Endothelial cell of umbilical vein (primary cell): ENCODE results near the gene ZFYVE9. TPM values are rescaled to one million over a fixed set of nuclear protein-coding genes. Genes with fewer than 3 reads are reported as not detected.

Experiments
- BruUV-seq: library from RNA; stranded (reverse); fragments of 400-500 nt; replicated peaks from 2 replicates; lab custom pipeline; 2021; lab: Mats Ljungman, UMichigan
- CTCF ChIA-PET: fragments of 300-600, 350-600 bp; sonication (Branson Sonifier 250); formaldehyde crosslinking; loops from one replicate; lab custom pipeline; 2021; ENCODE audit warnings: antibody characterized with exemption, inconsistent platforms; lab: Charles Lee
- POLR2A ChIA-PET: fragments of 300-600, 350-600 bp; sonication (Branson Sonifier 250); formaldehyde crosslinking; loops from one replicate; lab custom pipeline; 2021; ENCODE audit warnings: antibody characterized with exemption, inconsistent platforms; lab: Charles Lee
- DNase-seq: peaks from one replicate; pipeline ENCODE4 v3.0.0-alpha.2; 2011; ENCODE audit warnings: low read depth, low spot score
- FAIRE-seq: peaks from 2 replicates; lab custom pipeline; 2011; peaks lifted over from hg19 to GRCh38; lab: Jason Lieb, UNC
- H2AFZ ChIP-seq: 2 replicates; pipeline ENCODE4 v1.6.0; 2012; ENCODE audit warnings: low read depth, low read length, control low read depth, inconsistent platforms
- H3K27ac ChIP-seq: 2 replicates; pipeline ENCODE4 v1.5.1; 2011; ENCODE audit warnings: low read depth, mild to moderate bottlenecking, control low read depth, low read length, moderate library complexity; ENCODE audit not compliant: insufficient read depth
- H3K27me3 ChIP-seq, 2 experiments: 2 replicates each; pipeline versions ENCODE4 v1.6.0 to v1.6.1; 2011; ENCODE audit warnings: low read length in 2 of 2, mixed read lengths in 1 of 2; ENCODE audit not compliant: control insufficient read depth in 2 of 2, insufficient read depth in 2 of 2
- H3K36me3 ChIP-seq, 2 experiments: 2 replicates in 1 of 2; 3 replicates in 1 of 2; pipeline ENCODE4 v1.5.1; 2011; ENCODE audit warnings: low read length in 2 of 2, mild to moderate bottlenecking in 1 of 2, moderate library complexity in 1 of 2; ENCODE audit not compliant: control insufficient read depth in 2 of 2, insufficient read depth in 2 of 2; ENCODE audit errors: extremely low read depth in 1 of 2
- H3K4me1 ChIP-seq: 3 replicates; pipeline ENCODE4 v1.5.1; 2011; ENCODE audit warnings: mild to moderate bottlenecking, low read length; ENCODE audit not compliant: control insufficient read depth, insufficient read depth; ENCODE audit errors: extremely low read depth
- H3K4me2 ChIP-seq: 2 replicates; pipeline ENCODE4 v1.6.1; 2011; ENCODE audit warnings: low read length, control low read depth, mixed read lengths; ENCODE audit not compliant: insufficient read depth
- H3K4me3 ChIP-seq, 3 experiments: fragments of 200-600 bp in 1 of 3; sonication (generic), shearing (Covaris generic) in 1 of 3; replicated peaks in 1 of 3; 2 replicates each; pipeline ENCODE4 v1.5.1; 2011 to 2016; ENCODE audit warnings: control low read depth in 3 of 3, low read length in 3 of 3, mild to moderate bottlenecking in 2 of 3, inconsistent platforms in 1 of 3, low read depth in 1 of 3, moderate library complexity in 1 of 3; ENCODE audit not compliant: insufficient read depth in 1 of 3
- H3K79me2 ChIP-seq: 2 replicates; pipeline ENCODE4 v1.6.0; 2012; ENCODE audit warnings: low read length, inconsistent platforms; ENCODE audit not compliant: control insufficient read depth, insufficient read depth
- H3K9ac ChIP-seq: replicated peaks from 2 replicates; pipeline ENCODE3; 2011; ENCODE audit warnings: low read length, control low read depth; ENCODE audit not compliant: insufficient read depth; ENCODE audit errors: extremely low read depth
- H3K9me1 ChIP-seq: replicated peaks from 3 replicates; pipeline ENCODE4 v1.6.0; 2011; ENCODE audit warnings: mild to moderate bottlenecking, low read length; ENCODE audit not compliant: control insufficient read depth, insufficient read depth; ENCODE audit errors: extremely low read depth
- H3K9me3 ChIP-seq: replicated peaks from 2 replicates; pipeline ENCODE4 v1.5.1; 2012; ENCODE audit warnings: low read length, inconsistent platforms; ENCODE audit not compliant: control insufficient read depth, insufficient read depth
- H4K20me1 ChIP-seq: replicated peaks from 2 replicates; pipeline ENCODE3; 2011; ENCODE audit warnings: mild to moderate bottlenecking, low read length; ENCODE audit not compliant: control insufficient read depth, insufficient read depth; ENCODE audit errors: extremely low read depth
- EZH2 ChIP-seq: IDR thresholded peaks from 2 replicates; pipeline ENCODE4 v1.6.1; 2012; ENCODE audit warnings: borderline replicate concordance, low read depth, mild to moderate bottlenecking, moderate library complexity, low read length, inconsistent platforms; ENCODE audit not compliant: severe bottlenecking
- FOS ChIP-seq: IDR thresholded peaks from 2 replicates; pipeline ENCODE4 v1.6.1; 2011; ENCODE audit warnings: mild to moderate bottlenecking, low read length, moderate library complexity, borderline replicate concordance; ENCODE audit not compliant: insufficient read depth
- GATA2 ChIP-seq: IDR thresholded peaks from 2 replicates; pipeline ENCODE4 v1.7.0; 2011; ENCODE audit warnings: low read depth, mild to moderate bottlenecking, moderate library complexity, mixed read lengths, low read length; ENCODE audit not compliant: insufficient read length, insufficient read depth
- JUN ChIP-seq: IDR thresholded peaks from 2 replicates; pipeline ENCODE4 v1.6.1; 2011; ENCODE audit warnings: borderline replicate concordance, low read depth; ENCODE audit not compliant: insufficient read length, insufficient read depth
- MYC ChIP-seq: IDR thresholded peaks from one replicate; pipeline ENCODE4 v1.6.1; 2011; ENCODE audit warnings: mild to moderate bottlenecking, low read depth, low read length
- POLR2A ChIP-seq: IDR thresholded peaks from 2 replicates; pipeline ENCODE4 v1.6.1; 2012; ENCODE audit warnings: low read depth, mild to moderate bottlenecking, control low read depth, low read length
- POLR2AphosphoS5 ChIP-seq: IDR thresholded peaks from 2 replicates; pipeline ENCODE4 v1.6.1; 2012; ENCODE audit warnings: low read depth, mild to moderate bottlenecking, control low read depth, low read length, moderate library complexity; ENCODE audit not compliant: insufficient read depth
- dilution Hi-C: fragments of 300-500 bp; cut with MboI; formaldehyde crosslinking; loops from one replicate; pipeline ENCODE4 v1.15.0; 2019; ENCODE audit warnings: low sequenced_read_pairs; ENCODE audit not compliant: extremely low pct_ligation_motif_present
- intact Hi-C: fragments of 100-400 bp; cut with micrococcal nuclease; formaldehyde crosslinking; loops from one replicate; pipeline ENCODE4 v1.10.0; 2022
- polyA plus RNA-seq, 4 experiments: library from polyadenylated mRNA; depleted of rRNA in 3 of 4; stranded (reverse) in 3 of 4; unstranded in 1 of 4; fragments of >200 nt; gene quantifications; 2 replicates each; pipeline versions ENCODE4 v1.2.1 to v1.2.3, GENCODE V29; 2011 to 2012; ENCODE audit warnings: missing spikeins in 1 of 4
- total RNA-seq: library from RNA; stranded (reverse); gene quantifications from 2 replicates; pipeline ENCODE4 v1.2.3, GENCODE V29; 2021
- TF ChIP-seq, protein P1 (sequence below): IDR thresholded peaks from 2 replicates; pipeline ENCODE4 v1.6.1; 2011; ENCODE audit not compliant: insufficient read depth, insufficient read length
- TF ChIP-seq, protein P2 (sequence below), 2 donors: IDR thresholded peaks; 1 replicate in 1 of 2; 2 replicates in 1 of 2; pipeline ENCODE4 v1.5.1; 2011; ENCODE audit warnings: low read length in 2 of 2, mild to moderate bottlenecking in 2 of 2, moderate library complexity in 2 of 2, control low read depth in 1 of 2, inconsistent platforms in 1 of 2, low read depth in 1 of 2; ENCODE audit not compliant: insufficient read depth in 1 of 2; ENCODE audit errors: extremely low read depth in 1 of 2

ZFYVE9 gene
- total and polyA plus RNA-seq, 2 donors (not counting 3 experiments of a cell fraction or from before 2014, with no cell fraction given) = 4.1 to 16.8 TPM

DNA sequence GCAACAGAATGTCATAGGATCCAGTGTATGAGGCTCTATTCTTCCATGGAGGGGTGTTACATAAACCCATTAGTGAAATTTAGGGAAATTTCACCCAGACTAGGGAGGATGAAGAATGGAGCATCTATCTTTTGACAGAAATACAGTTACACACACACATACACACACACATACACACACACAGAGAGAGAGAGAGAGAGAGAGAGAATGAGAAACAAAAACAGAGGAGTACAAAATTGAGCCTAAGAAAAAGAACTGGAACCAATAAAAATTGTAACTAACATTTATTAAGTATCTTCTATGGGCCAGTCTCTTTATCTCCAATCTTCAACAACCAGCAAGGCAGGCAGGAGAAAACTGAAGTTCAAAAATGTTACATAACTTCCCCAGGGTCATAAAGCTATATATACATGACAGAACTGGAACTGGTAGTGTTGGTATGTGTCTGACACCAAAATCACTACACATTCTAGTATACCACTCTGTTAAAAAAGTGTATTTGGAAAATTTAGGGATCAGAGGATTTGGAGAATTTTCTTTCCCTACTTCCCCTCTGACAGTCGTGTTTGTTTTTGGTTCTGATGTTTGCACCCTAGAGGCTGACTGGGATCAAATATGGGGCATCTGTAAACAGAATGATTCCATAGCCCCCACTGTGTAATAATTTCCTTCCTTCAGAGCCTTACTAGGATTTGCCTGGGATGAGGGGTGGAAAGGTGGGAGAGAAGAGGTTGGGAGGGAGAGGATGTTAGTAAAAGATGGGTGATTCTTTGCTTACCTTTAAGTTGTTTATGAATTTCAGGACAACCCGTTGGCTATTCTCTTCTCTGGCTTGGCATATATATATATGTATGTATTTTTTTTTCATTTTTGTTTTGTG lies 1.0 kb upstream of the ZFYVE9 start:
- Histone ChIP-seq H3K4me1 (peaks cover 33% of the 10 kb centered on the region), H3K9me1 (no peaks in the 10 kb centered on the region), H3K27me3 (no peaks in the 10 kb centered on the region), H3K9me3 (no peaks in the 10 kb centered on the region), H3K9ac (peak overlapping the region; percentile 61), H2AFZ (peak overlapping the region; percentile 59), H4K20me1 (no peaks in the 10 kb centered on the region), H3K4me3 (no peak overlapping the region), H3K79me2 (peaks cover 30% of the 10 kb centered on the region), H3K36me3 (no peaks in the 10 kb centered on the region), H3K27ac (peak overlapping the region; percentile 79), H3K4me2 (peak overlapping the region; percentile 95)
- DNase-seq (peak; percentile 29), FAIRE-seq (peak; percentile 15)
- intact Hi-C loops = loop anchor here (1.0 to 5.0 kb wide), 2 partner anchors 224 to 546 kb away; no protein-coding TSS in a partner anchor
- ChIA-PET CTCF (interaction anchor here (1.0 to 2.1 kb wide), 9 partner anchors 11 to 263 kb away, joined by 3 to 18 read pairs (median 4); partner anchors contain the start of genes ORC1 and PRPF38A), POLR2A (no interaction called here)
- no TSS peak for BruUV-seq
- TF ChIP-seq POLR2AphosphoS5 (no peak), GATA2 (no peak), JUN (no peak), POLR2A (no peak), EZH2 (no peak), FOS (no peak), MYC (no peak)
- TF ChIP-seq, protein P1, sequence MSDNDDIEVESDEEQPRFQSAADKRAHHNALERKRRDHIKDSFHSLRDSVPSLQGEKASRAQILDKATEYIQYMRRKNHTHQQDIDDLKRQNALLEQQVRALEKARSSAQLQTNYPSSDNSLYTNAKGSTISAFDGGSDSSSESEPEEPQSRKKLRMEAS = no peak
- TF ChIP-seq, protein P2, sequence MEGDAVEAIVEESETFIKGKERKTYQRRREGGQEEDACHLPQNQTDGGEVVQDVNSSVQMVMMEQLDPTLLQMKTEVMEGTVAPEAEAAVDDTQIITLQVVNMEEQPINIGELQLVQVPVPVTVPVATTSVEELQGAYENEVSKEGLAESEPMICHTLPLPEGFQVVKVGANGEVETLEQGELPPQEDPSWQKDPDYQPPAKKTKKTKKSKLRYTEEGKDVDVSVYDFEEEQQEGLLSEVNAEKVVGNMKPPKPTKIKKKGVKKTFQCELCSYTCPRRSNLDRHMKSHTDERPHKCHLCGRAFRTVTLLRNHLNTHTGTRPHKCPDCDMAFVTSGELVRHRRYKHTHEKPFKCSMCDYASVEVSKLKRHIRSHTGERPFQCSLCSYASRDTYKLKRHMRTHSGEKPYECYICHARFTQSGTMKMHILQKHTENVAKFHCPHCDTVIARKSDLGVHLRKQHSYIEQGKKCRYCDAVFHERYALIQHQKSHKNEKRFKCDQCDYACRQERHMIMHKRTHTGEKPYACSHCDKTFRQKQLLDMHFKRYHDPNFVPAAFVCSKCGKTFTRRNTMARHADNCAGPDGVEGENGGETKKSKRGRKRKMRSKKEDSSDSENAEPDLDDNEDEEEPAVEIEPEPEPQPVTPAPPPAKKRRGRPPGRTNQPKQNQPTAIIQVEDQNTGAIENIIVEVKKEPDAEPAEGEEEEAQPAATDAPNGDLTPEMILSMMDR (IDR thresholded peaks at IDR 0.05; ENCODE audit: extremely low read depth in 1 of 2, insufficient read depth in 1 of 2, low read depth in 1 of 2, low read length in 2 of 2) = no peak
- dilution Hi-C loops = no loop called here
